ENCODE measurements around the gene CSMD2. TPM values are rescaled to one million over a fixed set of nuclear protein-coding genes. Genes with fewer than 3 reads are reported as not detected.

Gene CSMD2
- total and polyA plus RNA-seq, 12 donors: 0.35 to 5.1 (median 1.5) TPM

GRCh38 chr1:33738536-33738935 lies 426.5 kb downstream of the CSMD2 start:
- Histone ChIP-seq H3K36me3 (replicated peaks in 1 of 2) (no peaks in the 10 kb centered on the region), H3K27me3 (no peaks in the 10 kb centered on the region), H3K27ac (no peak overlapping the region), H3K9me3 (replicated peaks in 1 of 3) (no peaks in the 10 kb centered on the region), H3K4me1 (replicated peaks in 1 of 2) (no peaks in the 10 kb centered on the region), H3K4me3 (no peak overlapping the region)
- DNase-seq: no peak
- intact Hi-C loops (cut with DNase I): loop anchor here in 1 of 2 donors (5.0 to 10.0 kb wide), 3 partner anchors 276 to 856 kb away; no protein-coding TSS in a partner anchor
- 85 to 95% (median 87%) methylated on average over 9 of the region's 9 CpGs for WGBS, 4 donors
- TF ChIP-seq POLR2A (IDR thresholded peaks at IDR 0.05): no peak

DNA sequence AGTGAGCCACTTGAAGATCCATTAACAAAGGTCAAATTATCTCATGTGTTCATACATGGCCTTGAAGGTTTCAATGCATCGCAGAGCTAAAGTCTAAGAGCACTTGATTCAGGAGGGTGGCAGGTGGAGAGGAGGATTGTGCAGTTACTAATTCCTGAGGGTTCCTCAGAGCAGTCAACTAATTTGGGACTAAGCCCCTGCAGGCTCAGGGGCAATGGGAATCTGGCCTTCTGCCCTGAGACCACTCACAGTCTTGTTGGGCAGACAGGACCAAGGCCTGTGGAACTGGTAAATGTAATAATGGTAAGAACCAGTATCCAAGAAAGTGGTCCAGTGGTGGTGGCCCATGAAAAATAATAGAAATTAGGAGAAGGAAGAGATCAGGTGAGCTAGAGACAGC lies 428.5 kb downstream of the CSMD2 start:
- no peak for TF ChIP-seq CTCF (IDR thresholded peaks at IDR 0.05)
- TF ChIP-seq POLR2A (IDR thresholded peaks at IDR 0.05): no peak
- Histone ChIP-seq H3K27me3 (no peaks in the 10 kb centered on the region), H3K36me3 (replicated peaks in 1 of 2) (no peaks in the 10 kb centered on the region), H3K27ac (no peak overlapping the region), H3K4me1 (replicated peaks in 1 of 2) (no peaks in the 10 kb centered on the region), H3K4me3 (no peak overlapping the region), H3K9me3 (replicated peaks in 1 of 3) (no peaks in the 10 kb centered on the region)
- 62 to 65% (median 65%) methylated on average over 1 of the region's 1 CpG for WGBS, 4 donors
- intact Hi-C loops (cut with DNase I): loop anchor here in 1 of 2 donors (5.0 to 10.0 kb wide), 3 partner anchors 278 to 858 kb away; no protein-coding TSS in a partner anchor
- no peak for DNase-seq

DNA sequence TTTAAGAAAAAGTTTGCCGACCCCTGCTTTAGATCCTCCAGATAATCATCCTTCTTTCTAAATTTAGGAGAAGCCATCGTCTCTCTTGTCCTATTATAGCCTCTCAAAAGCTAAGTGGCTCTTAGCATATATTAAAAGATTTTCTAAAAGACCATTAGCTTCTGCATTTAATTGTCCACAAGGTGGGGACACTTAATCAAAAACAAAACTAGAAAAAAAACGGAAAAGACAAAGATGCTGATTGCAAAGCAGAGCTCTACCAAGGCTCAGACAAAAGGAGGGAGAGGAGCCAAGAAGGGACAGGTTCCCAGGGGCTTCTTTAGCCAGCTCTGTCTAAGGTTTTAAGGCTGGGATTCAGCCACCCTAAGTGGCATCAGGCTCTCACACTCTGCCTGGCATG lies 429.4 kb downstream of the CSMD2 start:
- Histone ChIP-seq H3K9me3 (replicated peaks in 1 of 3) (no peaks in the 10 kb centered on the region), H3K27ac (no peak overlapping the region), H3K4me1 (replicated peaks in 1 of 2) (no peaks in the 10 kb centered on the region), H3K27me3 (no peaks in the 10 kb centered on the region), H3K4me3 (no peak overlapping the region), H3K36me3 (replicated peaks in 1 of 2) (no peaks in the 10 kb centered on the region)
- intact Hi-C loops (cut with DNase I): loop anchor here in 1 of 2 donors (5.0 to 10.0 kb wide), 3 partner anchors 279 to 859 kb away; no protein-coding TSS in a partner anchor
- TF ChIP-seq CTCF (IDR thresholded peaks at IDR 0.05) (peak in 5 of 6 experiments; percentile 18 to 53 (median 42)), POLR2A (IDR thresholded peaks at IDR 0.05) (no peak)
- DNase-seq: no peak
- WGBS, 4 donors: 14 to 25% (median 17%) methylated on average over 3 of the region's 3 CpGs

- Histone ChIP-seq H3K4me1 (replicated peaks in 1 of 2) (no peaks in the 10 kb centered on the region), H3K4me3 (no peak overlapping the region), H3K27ac (no peak overlapping the region), H3K36me3 (replicated peaks in 1 of 2) (no peaks in the 10 kb centered on the region), H3K27me3 (no peaks in the 10 kb centered on the region), H3K9me3 (replicated peaks in 1 of 3) (no peaks in the 10 kb centered on the region)
- intact Hi-C loops (cut with DNase I): no loop called here
- WGBS, 4 donors: 62 to 75% (median 68%) methylated on average over 3 of the region's 3 CpGs
- no peak for DNase-seq
- TF ChIP-seq POLR2A (IDR thresholded peaks at IDR 0.05) (no peak), CTCF (IDR thresholded peaks at IDR 0.05) (no peak)
Observed at GRCh38 chr1:33727310-33727709, 437.7 kb downstream of the CSMD2 start.

GRCh38 chr1:33726274-33726804 lies 438.7 kb downstream of the CSMD2 start:
- Histone ChIP-seq H3K27ac (no peak overlapping the region), H3K27me3 (no peaks in the 10 kb centered on the region), H3K4me3 (no peak overlapping the region), H3K36me3 (replicated peaks in 1 of 2) (no peaks in the 10 kb centered on the region), H3K4me1 (replicated peaks in 1 of 2) (no peaks in the 10 kb centered on the region), H3K9me3 (replicated peaks in 1 of 3) (no peaks in the 10 kb centered on the region)
- DNase-seq: no peak
- TF ChIP-seq CTCF (IDR thresholded peaks at IDR 0.05) (no peak), POLR2A (IDR thresholded peaks at IDR 0.05) (no peak)
- intact Hi-C loops (cut with DNase I): no loop called here
- 82 to 95% (median 86%) methylated on average over 6 of the region's 6 CpGs for WGBS, 4 donors
